ENCODE measurements around the gene GSS.

The GSS gene

DNA sequence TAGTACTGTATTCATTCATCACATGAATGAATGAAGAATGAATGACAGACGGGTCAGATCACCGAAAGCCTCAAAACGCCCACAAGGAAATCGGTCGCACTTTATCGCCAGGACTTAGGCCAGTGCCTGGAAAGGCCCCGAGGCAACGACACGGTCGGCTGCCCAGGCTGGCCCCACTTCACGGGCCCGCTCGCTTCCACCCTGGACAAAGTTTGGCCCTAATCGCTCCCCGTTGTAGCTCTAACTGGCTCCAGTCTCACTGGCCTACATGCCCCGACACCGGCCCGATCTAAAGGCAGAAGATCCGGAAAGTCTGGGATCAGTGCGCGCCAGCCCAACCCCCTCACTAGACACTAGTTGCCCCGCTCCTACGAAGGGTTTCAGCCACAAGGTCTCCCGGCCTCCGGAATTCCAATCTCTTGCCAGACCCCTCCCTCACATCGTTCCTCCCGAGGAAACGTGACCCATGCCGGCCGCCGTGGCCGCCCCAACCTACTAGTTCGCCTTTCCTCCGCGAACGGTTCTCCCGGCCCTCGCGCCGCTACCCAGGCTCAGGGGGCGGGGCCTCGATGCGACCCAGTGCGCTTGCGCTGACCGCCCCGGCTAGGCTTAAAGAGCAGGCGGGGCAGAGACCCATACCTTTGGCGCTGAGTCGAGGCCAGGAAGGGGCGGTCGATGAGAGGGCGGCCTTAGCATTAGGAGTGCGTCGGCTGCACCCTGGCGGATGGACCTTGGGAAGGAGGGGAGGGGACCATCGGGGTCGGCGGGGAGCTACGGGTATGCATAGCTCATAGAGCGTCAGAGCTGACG, at the start of gene GSS, which contains the start of gene MYH7B:
Gene GSS, minus strand, starts transcription at position 576 of the 810 bp plus-strand sequence. CDS start 3,954 bp downstream, outside the sequence.
Gene MYH7B, plus strand, starts transcription at position 638 of the 810 bp plus-strand sequence. CDS start 22,138 bp downstream, outside the sequence.
- DNase-seq, result peak; percentile 98

DNA sequence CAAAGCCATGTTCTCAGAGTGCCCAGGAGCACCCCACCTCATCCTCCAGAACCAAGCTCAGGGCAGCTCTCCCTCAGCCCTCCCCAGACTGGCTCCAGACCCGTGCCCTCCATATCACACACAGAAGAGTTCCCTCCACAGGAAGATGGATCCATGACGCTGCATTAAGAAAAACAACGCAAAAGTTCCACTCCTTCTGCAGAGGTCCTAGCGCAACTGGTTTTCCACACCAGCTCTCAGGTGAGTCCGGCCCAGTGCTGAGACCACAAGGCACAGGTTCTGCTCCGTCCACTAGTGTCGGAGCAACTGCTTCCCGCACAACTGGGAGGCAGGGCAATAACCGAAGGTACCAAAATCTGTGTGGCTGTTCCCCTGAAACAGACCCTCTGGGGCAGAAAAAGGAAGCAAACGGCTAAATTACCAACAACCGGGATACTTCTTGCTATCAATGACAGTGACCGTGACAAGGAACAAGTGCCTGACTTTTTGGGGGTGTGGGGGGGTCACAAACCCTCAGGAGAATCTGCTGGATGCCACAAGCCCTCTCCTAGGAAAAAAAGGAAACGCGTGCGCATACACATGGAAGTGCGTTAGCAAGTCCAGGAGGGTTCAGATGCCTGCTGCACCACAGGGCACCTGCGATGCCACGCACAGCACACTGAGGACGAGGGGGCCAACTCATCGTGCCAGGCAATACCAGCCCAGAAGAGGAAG, 49.3 kb upstream of the GSS start:
- no peak for DNase-seq

DNA sequence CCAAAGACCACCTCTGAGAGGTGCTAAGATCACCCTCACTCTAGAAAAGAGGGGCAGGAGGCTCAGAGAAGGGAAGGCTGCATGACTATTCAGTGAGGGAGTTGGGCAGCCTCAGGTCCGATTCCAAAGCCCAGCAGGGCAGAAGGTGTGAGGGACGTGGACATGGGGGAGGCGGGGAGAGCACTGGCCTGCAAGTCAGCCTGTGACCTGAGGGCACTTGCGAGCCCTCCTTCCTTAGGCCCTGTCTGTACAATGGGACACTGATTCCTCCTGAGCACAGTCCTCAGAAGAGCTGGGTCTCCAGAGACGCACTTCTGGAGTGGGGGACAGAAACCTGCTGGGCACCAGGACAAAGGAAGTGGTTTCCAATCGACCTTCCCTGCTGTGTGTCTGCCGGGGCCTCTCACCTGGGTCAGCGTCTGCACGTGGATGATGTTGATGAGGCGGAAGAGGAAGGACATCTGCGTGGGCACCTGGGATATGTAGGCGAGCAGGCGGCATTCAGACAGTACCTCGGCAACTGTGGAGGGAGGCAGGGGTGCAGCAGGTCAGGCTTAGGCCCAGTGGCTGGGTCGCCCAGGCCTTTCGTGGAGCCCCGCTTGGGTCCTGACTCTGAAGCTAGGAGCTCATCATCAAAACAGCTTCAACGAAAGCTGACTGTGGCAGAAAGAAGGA, 48.6 kb upstream of the GSS start:
- DNase-seq, result no peak

DNA sequence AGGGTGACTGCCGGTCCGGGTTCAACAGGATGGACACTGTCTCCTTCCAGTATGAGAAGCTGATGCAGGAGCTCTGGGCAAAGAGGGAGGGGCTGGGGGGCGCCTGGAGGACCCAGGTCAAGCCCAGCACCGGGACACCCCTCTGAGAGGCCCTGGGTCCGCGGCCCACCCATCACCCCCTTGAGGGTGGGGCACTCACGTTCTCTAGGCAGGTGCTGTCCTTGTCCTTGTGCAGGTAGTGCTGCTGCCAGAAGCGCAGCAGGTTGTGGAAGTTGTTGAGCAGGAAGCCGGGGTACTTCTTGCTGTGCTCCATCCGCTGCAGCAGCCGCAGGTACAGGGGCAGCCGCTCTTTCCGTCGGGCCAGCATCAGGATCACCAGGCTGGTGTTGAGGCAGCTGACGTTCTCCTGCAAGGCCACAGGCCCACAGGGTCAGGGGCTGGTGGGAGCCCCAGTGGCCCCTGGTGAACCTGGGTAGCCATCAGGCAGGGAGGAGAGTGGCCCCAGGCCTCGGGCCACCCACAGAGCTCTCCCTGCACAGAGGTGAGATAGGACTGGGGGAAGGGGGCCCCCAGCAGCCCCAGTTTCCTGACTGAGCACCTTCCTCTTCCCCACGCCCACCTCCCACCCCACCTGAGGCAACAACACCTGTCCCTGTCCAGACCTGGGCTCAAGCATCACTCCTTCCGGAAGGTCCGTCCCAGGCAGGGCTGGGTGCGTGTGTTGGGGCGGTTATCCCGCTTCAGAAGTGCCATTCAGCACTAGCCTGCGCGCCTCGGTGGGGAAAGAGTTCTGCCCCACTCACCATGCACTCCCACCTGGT, 47.8 kb upstream of the GSS start:
- no peak for DNase-seq

DNA sequence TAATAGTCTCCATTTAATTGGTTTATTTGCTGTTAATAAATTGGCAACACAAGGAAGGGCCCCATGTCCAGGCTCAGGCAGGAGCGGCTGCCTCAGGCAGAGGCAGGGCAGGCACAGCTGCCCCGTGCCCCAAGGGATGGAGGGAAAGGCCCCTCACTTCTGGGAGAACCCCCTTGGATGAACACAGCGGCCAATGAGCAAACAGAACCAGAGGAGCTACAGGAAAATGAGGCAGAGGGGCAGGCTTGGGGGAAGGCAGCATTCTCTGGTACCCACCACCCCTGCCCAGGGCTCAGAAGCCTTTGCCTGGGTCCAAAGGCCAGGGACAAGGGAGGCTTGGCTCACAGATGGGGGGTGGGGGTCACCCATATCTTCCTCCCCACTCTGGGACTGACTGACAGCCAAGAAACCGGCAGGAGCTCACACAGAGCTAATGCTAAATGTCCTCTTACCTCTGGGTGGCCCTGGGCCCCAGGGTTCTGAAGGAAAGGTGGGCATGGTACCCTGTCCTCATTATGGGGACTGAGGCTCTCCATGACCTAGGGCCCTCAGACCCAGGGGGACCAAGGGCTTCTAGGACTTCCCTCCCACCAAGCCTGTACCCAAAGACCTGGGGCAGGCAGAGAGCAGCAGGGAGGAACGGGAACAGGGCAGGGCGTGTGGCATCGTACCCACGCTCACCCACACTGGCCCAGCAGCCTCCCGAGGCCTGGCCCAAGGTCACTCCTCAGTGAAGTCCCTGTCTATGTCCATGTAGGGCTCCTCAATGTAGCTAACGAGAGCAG, 47.0 kb upstream of the GSS start:
- no peak for DNase-seq

DNA sequence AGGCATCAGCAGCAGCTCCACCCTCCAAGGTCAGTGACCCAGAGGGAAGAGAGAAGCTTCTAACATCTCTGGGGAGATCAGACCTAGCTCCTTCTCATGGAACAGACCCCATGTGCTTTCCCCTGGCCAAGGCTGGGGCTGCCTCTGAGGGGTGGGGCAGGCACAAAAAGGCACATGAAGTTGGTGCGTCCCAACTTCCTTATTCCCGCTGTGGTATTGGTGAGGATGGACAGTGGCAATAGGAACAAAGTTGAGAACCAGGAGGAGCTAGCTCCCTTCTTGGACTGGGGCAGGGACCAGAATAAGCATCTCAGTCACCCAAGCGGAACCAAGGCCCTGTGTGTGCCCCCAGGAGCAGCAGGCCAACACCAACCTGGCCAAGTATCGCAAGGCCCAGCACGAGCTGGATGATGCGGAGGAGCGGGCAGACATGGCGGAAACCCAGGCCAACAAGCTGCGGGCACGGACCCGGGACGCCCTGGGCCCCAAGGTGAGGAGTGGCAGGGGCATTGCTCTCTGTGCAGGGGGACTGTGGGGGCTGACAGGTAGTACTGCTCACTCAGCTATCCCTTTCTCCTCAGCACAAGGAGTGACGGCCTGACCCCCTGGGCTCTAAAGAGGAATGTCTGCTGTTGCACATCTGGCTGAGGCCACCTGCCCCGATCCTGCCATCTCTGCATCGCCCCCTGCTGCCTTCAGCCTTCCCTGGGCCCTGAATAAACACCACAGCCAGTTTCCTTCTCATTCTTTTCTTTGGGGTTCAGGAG, 46.2 kb upstream of the GSS start:
- DNase-seq, result no peak

DNA sequence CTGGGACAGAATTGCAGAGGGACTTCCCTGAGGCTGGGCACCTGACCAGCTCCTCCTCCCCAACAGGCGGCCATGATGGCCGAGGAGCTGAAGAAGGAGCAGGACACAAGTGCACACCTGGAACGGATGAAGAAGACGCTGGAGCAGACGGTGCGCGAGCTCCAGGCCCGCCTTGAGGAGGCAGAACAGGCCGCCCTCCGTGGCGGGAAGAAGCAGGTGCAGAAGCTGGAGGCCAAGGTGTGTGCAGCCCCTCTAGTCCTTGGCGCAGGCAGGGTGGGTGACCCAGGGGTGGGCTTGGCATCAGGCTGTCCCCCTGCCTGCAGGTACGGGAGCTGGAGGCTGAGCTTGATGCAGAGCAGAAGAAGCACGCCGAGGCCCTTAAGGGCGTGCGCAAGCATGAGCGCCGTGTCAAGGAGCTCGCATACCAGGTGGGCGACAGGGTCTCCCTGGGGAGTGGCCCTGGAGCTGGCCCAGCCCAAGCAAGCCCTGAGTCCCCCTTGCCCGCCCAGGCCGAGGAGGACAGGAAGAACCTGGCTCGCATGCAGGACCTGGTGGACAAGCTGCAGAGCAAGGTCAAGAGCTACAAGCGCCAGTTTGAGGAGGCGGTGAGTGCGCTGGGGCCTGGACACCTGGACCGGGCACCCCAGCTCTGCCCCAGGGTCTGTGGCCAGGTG, 45.5 kb upstream of the GSS start:
- no peak for DNase-seq

DNA sequence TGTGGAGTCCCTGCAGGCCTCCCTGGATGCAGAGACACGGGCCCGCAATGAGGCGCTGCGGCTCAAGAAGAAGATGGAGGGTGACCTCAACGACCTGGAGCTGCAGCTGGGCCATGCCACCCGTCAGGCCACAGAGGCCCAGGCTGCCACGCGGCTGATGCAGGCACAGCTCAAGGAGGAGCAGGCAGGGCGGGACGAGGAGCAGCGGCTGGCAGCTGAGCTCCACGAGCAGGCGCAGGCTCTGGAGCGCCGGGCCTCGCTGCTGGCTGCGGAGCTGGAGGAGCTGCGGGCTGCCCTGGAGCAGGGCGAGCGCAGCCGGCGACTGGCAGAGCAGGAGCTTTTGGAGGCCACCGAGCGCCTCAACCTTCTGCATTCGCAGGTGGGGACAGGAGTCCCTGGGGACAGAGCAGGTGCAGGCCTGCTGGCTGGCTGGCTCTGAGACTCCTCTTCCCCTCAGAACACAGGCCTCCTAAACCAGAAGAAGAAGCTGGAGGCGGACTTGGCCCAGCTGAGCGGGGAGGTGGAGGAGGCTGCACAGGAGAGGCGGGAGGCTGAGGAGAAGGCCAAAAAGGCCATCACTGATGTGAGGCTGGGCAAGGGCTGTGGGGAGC, 44.8 kb upstream of the GSS start:
- no peak for DNase-seq

DNA sequence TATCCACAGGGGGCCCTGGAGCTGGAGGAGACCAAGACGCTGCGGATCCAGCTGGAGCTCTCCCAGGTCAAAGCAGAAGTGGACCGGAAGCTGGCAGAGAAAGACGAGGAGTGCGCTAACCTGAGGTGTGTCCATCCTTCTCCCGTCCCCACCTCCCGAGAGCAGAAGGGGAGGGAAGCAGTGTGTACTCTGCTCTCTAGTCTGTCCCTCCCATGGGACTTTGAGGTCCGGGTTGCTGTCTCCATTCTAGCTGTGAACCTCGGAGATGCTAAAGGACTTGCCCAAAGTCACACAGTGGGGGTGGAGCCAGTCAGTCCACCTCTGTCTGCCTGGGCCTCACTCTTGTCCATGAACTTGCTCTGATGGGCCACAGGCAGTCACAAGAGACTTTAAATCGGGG, 44.2 kb upstream of the GSS start:
- DNase-seq, result no peak

DNA sequence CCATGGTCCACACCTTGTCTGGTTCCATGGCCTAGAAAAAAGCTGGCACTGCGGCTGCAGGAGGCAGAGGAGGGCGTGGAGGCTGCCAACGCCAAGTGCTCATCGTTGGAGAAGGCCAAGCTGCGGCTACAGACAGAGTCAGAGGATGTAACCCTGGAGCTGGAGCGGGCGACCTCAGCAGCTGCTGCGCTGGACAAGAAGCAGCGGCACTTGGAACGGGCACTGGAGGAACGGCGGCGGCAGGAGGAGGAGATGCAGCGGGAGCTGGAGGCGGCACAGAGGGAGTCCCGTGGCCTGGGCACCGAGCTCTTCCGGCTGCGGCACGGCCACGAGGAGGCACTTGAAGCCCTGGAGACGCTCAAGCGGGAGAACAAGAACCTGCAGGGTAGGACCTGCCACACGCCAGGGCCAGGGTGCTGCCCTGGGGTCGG, 43.4 kb upstream of the GSS start:
- DNase-seq, result no peak

DNA sequence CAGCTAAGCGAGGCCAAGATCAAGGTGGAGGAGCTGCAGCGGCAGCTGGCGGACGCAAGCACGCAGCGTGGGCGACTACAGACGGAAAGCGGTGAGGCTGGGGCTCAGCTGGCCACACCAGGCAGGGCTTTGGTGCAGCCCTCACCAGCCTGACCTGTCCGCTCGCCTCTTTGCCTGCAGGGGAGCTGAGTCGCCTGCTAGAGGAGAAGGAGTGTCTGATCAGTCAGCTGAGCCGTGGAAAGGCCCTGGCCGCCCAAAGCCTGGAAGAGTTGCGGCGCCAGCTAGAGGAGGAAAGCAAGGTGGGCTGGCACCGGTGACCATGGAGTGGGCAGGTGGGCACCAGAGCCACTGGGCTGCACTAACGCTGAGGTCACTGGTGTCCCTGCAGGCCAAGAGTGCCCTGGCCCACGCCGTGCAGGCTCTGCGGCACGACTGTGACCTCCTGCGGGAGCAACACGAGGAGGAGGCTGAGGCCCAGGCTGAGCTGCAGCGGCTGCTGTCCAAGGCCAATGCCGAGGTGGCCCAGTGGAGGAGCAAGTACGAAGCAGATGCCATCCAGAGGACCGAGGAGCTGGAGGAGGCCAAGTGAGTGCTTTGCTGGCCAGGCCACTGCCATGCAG, 42.8 kb upstream of the GSS start:
- DNase-seq, result no peak

DNA sequence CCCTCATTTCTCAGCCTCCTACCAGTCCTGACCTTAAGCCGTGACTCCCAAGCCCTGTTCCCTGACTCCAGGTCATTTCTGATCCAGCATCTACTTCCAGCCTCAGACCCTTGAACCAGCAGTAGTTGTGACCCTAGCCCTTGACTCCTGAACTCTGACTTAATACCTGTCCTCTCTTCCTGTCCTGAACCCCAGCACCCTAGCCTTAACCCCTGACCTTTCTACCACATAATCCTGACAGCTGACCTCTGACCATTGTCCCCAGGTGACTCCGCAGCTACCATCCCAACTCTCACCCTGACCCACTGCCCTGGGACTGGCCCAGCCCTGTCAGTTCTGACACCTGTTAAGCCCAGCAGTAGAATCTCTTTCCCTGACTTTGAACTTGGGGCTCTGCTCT, 42.2 kb upstream of the GSS start:
- DNase-seq, result no peak

DNA sequence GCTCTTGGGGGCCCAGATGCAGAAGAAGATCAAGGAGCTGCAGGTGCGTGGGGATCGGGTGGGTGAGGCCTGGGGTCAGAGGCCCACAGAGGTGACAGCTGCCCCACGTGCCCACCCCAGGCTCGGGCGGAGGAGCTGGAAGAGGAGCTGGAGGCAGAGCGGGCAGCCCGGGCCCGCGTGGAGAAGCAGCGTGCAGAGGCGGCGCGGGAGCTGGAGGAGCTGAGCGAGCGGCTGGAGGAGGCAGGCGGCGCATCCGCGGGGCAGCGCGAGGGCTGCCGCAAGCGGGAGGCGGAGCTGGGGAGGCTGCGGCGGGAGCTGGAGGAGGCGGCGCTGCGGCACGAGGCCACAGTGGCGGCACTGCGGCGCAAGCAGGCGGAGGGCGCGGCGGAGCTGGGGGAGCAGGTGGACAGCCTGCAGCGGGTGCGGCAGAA, 41.5 kb upstream of the GSS start:
- DNase-seq, result no peak

DNA sequence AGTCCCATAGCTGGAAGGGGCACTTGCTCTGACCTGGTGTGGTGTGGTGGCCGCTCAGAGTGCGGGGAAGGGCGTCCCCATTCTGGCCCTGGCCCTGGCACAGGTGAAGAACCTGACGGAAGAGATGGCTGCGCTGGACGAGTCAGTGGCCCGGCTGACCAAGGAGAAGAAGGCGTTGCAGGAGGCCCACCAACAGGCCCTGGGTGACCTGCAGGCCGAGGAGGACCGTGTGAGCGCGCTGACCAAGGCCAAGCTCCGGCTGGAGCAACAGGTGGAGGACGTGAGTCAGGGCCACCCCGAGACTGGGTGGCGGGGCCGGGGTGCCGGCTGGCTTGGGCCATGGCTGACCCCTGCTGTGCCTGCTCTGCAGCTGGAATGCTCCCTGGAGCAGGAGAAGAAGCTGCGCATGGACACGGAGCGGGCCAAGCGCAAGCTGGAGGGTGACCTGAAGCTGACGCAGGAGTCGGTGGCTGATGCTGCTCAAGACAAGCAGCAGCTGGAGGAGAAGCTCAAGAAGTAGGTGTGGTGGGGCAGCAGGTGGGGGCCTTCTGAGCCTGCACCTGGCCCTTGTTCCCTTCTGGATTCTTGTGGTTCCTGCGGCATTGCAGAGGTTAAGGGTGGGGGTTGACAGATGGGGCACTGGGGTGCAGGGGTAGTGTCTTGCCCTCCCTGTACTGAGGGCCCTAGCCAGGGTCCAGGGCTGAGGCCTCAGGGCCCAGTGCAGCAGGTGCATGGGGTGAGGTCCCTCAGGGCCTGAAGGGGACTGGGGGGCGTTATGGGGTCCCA, 40.8 kb upstream of the GSS start:
- DNase-seq, result no peak

DNA sequence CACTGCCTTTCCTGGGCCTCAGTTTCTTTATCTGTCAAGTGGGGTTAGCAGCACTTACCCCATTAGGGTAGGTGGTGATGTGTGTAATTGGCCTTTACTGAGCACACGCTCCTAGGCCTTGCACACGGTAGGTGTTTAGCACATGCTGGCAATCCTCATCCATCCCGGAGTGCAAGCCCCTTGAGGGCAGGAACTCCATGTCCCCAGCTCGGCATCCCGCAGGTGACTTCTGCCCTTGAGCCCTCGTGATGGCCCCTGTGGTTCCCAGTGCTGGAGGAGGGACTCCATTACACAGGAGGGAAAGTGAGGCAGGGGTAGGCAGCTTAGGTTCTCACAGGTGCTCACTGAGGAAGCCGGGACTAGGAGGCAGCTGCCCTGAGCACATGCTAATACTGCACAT, 40.1 kb upstream of the GSS start:
- DNase-seq, result no peak

DNA sequence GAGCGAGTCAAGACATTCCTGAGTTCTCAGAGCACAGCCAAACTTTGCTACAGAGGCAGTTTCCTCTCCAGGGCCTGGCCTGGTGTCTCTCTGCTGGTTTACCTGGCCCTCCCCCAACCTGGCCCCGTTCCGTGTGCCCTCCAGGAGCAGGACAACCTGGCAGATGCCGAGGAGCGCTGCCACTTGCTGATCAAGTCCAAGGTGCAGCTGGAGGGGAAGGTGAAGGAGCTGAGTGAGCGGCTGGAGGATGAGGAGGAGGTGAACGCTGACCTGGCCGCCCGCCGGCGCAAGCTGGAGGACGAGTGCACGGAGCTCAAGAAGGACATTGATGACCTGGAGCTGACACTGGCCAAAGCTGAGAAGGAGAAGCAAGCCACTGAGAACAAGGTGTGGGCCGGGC, 39.6 kb upstream of the GSS start:
- no peak for DNase-seq

DNA sequence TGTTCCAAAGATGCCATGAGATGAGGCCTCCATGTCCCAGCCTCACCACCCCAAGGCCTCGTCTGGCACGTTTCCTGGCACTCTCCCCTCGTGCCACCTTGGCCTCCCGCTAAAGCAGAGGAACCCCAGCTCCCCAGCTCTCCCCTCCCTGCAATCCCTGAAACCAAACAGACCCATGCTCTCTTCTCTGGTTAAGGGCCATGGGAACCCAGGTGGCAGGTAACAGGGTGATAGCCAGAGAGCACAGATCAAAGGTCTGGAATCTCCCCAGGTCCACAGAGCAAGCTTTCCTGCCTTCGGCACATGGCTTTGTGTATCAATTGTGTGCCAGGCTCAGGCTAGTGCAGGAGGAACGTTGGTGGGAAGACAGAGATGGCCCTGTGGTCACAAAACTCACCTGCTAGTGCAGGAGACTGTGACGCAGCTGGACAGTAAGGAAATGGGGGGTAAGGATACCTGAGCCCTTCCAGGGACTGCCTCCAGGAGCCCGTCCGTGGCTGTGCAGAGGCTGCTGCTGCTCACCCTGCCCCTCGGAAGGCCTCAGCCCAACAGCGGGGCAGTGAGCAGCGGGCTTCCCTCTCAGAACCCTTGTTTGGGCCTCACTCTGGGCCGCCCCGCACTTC, 39.0 kb upstream of the GSS start:
- DNase-seq, result no peak

DNA sequence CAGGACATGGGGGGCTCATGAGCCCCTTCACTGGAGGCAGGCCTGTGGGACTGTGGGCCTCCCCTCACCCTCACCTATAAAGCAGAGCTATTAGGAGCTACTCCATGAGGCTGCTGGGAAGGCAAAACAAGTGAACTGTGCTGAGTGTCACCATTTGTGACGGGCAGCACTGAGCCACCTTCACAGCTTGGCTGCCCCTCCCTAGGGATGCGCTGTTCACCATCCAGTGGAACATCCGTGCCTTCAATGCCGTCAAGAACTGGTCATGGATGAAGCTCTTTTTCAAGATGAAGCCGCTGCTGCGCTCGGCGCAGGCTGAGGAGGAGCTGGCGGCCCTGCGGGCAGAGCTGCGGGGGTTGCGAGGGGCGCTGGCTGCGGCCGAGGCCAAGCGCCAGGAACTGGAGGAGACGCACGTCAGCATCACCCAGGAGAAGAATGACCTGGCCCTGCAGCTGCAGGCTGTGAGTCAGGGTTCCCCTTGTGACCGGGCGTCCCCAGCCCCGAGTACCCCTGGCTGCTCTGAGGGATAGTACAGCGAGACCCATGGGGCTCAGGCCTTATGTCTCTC, 38.4 kb upstream of the GSS start:
- DNase-seq, result no peak
